Activated CD8-positive, alpha-beta T cell treated with anti-CD3 and anti-CD28 coated beads, Interleukin-2, amount 10 ng/mL, durations not matched to agents 7 days and 5 days (primary cell): ENCODE results near the gene EMC9. TPM values are rescaled to one million over a fixed set of nuclear protein-coding genes. Genes with fewer than 3 reads are reported as not detected.

Experiments
- ATAC-seq: fragments of 150-1000 bp; cut with Tn5 transposase; one replicate; pipeline ENCODE4 v1.10.0; 2021; ENCODE audit warnings: moderate library complexity
- CTCF ChIA-PET: fragments of 350-600 bp; sonication (Branson Sonifier 250); formaldehyde crosslinking; loops from one replicate; lab custom pipeline; 2021; ENCODE audit warnings: antibody characterized with exemption; lab: Charles Lee
- POLR2A ChIA-PET: fragments of 350-600 bp; sonication (Branson Sonifier 250); formaldehyde crosslinking; loops from one replicate; lab custom pipeline; 2021; ENCODE audit warnings: antibody characterized with exemption; lab: Charles Lee
- DNase-seq: peaks from one replicate; pipeline ENCODE4 v3.0.0-alpha.2; 2020
- H3K27ac Mint-ChIP-seq: one replicate; pipeline ENCODE4 v1.8.0; 2021; ENCODE audit warnings: mild to moderate bottlenecking, mixed read lengths
- H3K27me3 Mint-ChIP-seq: one replicate; pipeline ENCODE4 v1.8.0; 2021; ENCODE audit warnings: low read depth, mixed read lengths
- H3K36me3 Mint-ChIP-seq: one replicate; pipeline ENCODE4 v1.8.0; 2021; ENCODE audit warnings: low read depth, mixed read lengths
- H3K4me1 Mint-ChIP-seq: one replicate; pipeline ENCODE4 v1.8.0; 2021; ENCODE audit warnings: low read depth, mixed read lengths
- H3K4me3 Mint-ChIP-seq: one replicate; pipeline ENCODE4 v1.8.0; 2021; ENCODE audit warnings: mild to moderate bottlenecking, mixed read lengths
- H3K9me3 Mint-ChIP-seq: one replicate; pipeline ENCODE4 v1.8.0; 2022; ENCODE audit warnings: mixed read lengths; ENCODE audit not compliant: insufficient read depth
- total RNA-seq, 2 experiments: library from RNA; stranded (reverse); gene quantifications; one replicate each; pipeline ENCODE4 v1.2.3, GENCODE V29; 2021

EMC9 gene
- total RNA-seq, 2 experiments from 2014 or later: 49.9 to 53.2 TPM

DNA sequence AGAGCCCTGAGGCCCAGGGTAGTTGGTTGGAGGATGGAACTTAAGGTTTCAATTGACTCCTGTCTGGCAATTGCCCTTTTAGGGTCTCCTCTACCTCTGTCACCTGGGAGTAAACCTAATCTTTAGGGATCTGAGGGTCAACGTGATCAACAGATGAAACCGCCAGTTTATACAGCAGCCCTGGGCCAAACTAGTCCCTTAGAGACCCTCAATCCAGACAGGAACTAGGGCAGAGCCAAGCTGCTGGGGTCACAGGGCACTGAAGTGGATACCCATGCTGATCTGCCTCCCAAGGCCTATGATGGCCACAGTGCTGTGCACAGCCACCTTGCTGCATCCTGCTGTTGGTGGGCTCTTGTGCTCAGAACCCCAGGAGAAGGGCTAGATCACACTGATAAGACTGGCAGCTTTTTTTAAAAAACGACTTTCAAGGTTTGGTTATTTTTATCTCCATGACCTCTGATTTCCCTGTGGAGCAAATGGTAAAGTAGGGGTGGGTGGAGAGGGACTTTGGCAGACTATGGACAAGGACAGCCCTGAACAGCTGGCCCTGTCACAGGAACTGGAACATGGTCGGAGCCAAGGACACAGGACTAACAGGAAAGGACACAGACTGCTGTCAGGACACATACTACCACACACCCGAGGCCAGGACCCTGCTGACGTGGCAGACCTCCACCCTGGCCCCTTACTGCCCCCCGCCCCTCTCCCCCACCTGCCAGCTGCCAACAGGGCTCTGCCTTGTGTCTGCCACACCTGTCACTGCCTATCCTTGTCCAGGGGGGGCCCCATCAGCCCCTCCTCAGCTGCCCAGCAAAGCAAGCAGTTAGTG is 10.5 kb downstream of the EMC9 start:
- Mint-ChIP-seq H3K4me3 (no peak overlapping the region), H3K27me3 (no peaks in the 10 kb centered on the region), H3K36me3 (peaks cover 2% of the 10 kb centered on the region), H3K27ac (peak overlapping the region; percentile 67), H3K9me3 (no peaks in the 10 kb centered on the region), H3K4me1 (peaks cover 31% of the 10 kb centered on the region)
- CTCF ChIA-PET: interaction anchor here (1.1 to 2.0 kb wide), 3 partner anchors 10 to 22 kb away, joined by 4 to 6 read pairs (median 5); partner anchors contain the start of genes DCAF11, EMC9 and NRL
- POLR2A ChIA-PET: interaction anchor here (0.6 to 8.7 kb wide), 4 partner anchors 14 to 1250 kb away, joined by 4 to 119 read pairs (median 12); partner anchors contain the start of genes DCAF11, IRF9, NRL and RNF31
- DNase-seq: no peak
- no peak for ATAC-seq

DNA sequence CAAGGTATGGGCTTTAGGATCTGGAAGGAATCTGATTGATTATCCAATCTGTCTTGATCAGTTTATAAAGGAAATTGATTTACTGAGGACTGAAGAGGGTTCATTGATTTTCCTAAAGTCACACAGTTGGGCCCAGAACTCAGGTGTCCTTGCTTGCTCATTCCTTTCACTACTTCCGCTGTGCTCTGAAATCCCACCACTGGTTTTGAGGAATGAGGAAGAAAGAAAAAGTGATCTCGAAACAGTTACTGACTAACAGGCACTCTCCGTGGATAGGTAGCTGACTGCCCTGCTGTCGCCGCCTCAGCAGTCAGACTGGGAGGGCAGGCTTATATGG is 11.0 kb downstream of the EMC9 start, which contains the start of gene FITM1:
TSS of gene FITM1 (plus strand) at position 280 of the 337 bp plus-strand sequence. CDS start 905 bp downstream, outside the sequence.
- peaks cover 29% of the 10 kb centered on the region for H3K4me1 Mint-ChIP-seq
- H3K27me3 Mint-ChIP-seq: no peaks in the 10 kb centered on the region
- POLR2A ChIA-PET: interaction anchor here (0.6 to 8.7 kb wide), 3 partner anchors 14 to 1249 kb away, joined by 4 to 119 read pairs (median 6); partner anchors contain the start of genes DCAF11, NRL and RNF31

DNA sequence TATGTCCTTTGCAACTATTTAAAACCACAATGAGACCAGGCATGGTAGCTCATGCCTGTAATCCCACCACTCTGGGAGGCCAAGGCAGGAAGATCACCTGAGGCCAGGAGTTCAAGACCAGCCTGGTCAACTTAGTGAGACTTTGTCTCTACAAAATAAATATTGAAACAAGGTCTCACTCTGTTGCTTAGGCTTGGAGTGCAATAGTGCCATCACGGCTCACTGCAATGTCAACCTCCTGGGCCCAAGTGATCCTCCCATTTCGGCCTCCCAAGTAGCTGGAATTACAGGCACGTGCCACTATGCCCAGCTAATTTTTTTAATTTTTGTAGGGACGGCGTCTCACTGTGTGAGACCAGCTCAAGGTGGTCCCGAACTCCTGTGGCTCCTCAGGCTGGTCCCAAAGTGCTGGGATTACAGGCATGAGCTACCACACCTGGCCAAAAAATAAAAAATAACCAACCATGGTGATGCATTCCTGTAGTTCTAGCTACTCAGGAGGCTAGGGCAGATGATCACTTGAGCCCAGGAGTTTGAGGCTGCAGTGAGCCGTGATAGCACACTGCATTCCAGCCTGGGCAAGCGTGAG is 11.9 kb downstream of the EMC9 start:
- Mint-ChIP-seq H3K27ac (no peak overlapping the region), H3K9me3 (no peaks in the 10 kb centered on the region), H3K27me3 (no peaks in the 10 kb centered on the region), H3K4me3 (no peak overlapping the region), H3K36me3 (peaks cover 2% of the 10 kb centered on the region), H3K4me1 (peaks cover 24% of the 10 kb centered on the region)
- POLR2A ChIA-PET: no interaction called here
- CTCF ChIA-PET: interaction anchor here (0.8 to 2.0 kb wide), 3 partner anchors 12 to 179 kb away, joined by 3 to 5 read pairs (median 4); partner anchors contain the start of genes DCAF11, EMC9 and NRL
- DNase-seq (no peak), ATAC-seq (no peak)

More for the DNA sequence above, 11.0 kb downstream of the EMC9 start, which contains the start of gene FITM1:
- no peak for ATAC-seq
- CTCF ChIA-PET: interaction anchor here (2.0 kb wide), 1 partner anchor 15 kb away, joined by 5 read pairs; the partner anchor contains the start of genes DCAF11 and NRL
- H3K27ac Mint-ChIP-seq: peak within 1 kb of the TSS; percentile 67
- DNase-seq: no peak
- H3K36me3 Mint-ChIP-seq: peaks cover 2% of the 10 kb centered on the region
- H3K4me3 Mint-ChIP-seq: no peak within 1 kb of the TSS
- H3K9me3 Mint-ChIP-seq: no peaks in the 10 kb centered on the region

DNA sequence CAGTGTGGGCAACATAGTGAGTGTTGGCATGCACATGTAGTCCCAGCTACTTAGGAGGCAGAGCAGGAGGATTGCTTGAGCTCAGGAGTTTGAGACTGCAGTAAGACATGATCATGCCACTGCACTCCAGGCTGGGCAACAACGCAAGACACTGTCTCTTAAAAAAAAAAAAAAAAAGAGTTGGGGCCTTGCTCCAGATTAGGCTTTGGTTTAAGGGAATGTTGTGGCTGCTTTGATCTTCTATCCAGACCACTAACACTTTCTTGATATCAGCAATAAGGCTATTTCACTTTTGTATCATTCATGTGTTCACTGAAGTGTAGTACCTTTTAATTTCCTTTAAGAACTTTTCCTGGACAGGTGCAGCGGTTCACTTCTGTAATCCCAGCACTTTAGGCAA is 13.7 kb downstream of the EMC9 start:
- ATAC-seq (no peak), DNase-seq (no peak)
- H3K27ac Mint-ChIP-seq: no peak overlapping the region
- ChIA-PET POLR2A (interaction anchor here (1.6 to 4.8 kb wide), 2 partner anchors 13 to 19 kb away, joined by 5 to 26 read pairs; partner anchors contain the start of genes DCAF11, NRL and PSME2), CTCF (interaction anchor here (0.9 to 3.2 kb wide), 5 partner anchors 9 to 86 kb away, joined by 3 to 8 read pairs (median 5); partner anchors contain the start of genes DCAF11, IRF9, NRL and PSME1)
- H3K36me3 Mint-ChIP-seq: peaks cover 9% of the 10 kb centered on the region
- H3K27me3 Mint-ChIP-seq: no peaks in the 10 kb centered on the region
- no peak overlapping the region for H3K4me3 Mint-ChIP-seq
- H3K4me1 Mint-ChIP-seq: peaks cover 19% of the 10 kb centered on the region
- H3K9me3 Mint-ChIP-seq: no peaks in the 10 kb centered on the region

DNA sequence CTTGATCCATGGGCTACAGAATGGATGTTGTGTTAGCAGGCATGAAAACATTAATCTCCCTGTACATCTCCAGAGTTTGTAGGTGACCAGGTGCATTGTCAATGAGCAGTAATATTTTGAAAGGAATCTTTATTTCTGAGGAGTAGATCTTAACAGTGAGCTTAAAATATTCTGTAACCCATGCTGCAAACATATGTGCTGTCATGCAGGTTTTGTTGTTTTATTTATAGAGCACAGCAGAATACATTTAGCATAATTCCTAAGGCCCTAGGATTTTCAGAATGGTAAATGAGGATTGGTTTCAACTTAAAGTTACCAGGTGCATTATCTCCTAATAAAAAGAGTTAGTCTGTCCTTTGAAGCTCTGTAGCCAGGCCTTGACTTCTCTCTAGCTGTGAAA is 14.5 kb downstream of the EMC9 start:
- ATAC-seq: no peak
- Mint-ChIP-seq H3K9me3 (no peaks in the 10 kb centered on the region), H3K36me3 (peaks cover 12% of the 10 kb centered on the region), H3K4me3 (no peak overlapping the region), H3K4me1 (peaks cover 12% of the 10 kb centered on the region), H3K27me3 (no peaks in the 10 kb centered on the region), H3K27ac (no peak overlapping the region)
- ChIA-PET POLR2A (interaction anchor here (1.4 to 4.8 kb wide), 4 partner anchors 9 to 34 kb away, joined by 3 to 26 read pairs (median 6); partner anchors contain the start of genes DCAF11, IRF9, NRL and PSME1), CTCF (interaction anchor here (0.9 to 3.2 kb wide), 6 partner anchors 9 to 87 kb away, joined by 3 to 8 read pairs (median 6); partner anchors contain the start of genes DCAF11, IRF9, NRL and PSME1)
- no peak for DNase-seq

DNA sequence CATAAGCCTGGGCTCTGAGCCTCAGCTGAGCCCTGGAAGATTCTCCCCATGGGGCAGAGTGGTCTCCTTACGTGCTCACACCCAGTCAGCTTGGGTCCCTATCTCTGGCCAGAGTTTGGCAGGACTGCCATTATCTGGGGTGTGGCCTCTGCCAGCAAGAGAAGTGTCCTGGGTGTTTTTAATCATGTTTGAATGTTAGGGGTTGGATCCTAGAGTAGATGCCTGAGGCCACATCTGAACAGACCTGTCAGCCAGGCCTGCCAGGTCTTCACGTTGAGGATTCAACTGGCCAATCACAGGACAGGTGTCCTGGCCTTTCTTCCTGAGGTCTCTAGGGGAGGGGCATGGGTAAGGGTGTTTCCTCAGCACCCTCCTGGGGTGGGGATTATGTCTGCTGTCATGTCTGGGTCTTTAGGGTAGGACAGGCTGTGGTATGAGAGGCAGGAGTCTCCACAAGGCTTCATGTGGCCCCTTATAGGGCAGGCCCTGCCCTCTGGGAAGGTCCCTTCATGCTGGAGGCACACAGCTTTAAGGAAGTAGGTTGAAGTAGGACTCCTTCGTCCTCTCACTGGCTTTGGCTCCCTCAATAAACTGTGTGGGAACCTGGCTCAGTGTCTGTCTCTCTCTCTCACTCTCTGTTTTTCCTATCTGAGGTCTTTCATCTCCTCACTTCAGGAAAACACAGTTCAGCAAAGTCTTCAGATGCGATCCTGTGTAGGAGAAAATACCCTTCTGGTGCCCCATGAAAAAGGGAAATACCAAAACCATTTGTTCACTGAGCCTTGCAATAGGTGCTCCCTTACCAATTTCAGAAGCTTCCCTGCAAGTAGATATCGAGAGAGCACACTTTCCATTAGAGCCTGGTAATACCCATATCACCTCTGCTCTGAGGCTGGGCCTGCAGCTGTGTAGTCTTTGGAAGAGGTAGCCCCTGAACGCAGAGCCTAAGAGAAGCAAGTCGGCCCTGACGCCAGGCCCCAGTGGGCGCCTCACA is 17.7 kb downstream of the EMC9 start:
- ChIA-PET CTCF (interaction anchor here (0.6 to 2.2 kb wide), 3 partner anchors 9 to 90 kb away, joined by 3 to 6 read pairs (median 3); partner anchors contain the start of genes DCAF11, EMC9 and NRL), POLR2A (interaction anchor here (1.7 to 4.8 kb wide), 3 partner anchors 9 to 23 kb away, joined by 6 to 26 read pairs (median 17); partner anchors contain the start of genes DCAF11, NRL, PSME1 and PSME2)
- H3K4me1 Mint-ChIP-seq: peaks cover 5% of the 10 kb centered on the region
- no peak overlapping the region for H3K4me3 Mint-ChIP-seq
- ATAC-seq (no peak), DNase-seq (no peak)
- H3K27ac Mint-ChIP-seq: peak overlapping the region; percentile 3
- no peaks in the 10 kb centered on the region for H3K9me3 Mint-ChIP-seq
- H3K36me3 Mint-ChIP-seq: peaks cover 33% of the 10 kb centered on the region
- H3K27me3 Mint-ChIP-seq: no peaks in the 10 kb centered on the region

DNA sequence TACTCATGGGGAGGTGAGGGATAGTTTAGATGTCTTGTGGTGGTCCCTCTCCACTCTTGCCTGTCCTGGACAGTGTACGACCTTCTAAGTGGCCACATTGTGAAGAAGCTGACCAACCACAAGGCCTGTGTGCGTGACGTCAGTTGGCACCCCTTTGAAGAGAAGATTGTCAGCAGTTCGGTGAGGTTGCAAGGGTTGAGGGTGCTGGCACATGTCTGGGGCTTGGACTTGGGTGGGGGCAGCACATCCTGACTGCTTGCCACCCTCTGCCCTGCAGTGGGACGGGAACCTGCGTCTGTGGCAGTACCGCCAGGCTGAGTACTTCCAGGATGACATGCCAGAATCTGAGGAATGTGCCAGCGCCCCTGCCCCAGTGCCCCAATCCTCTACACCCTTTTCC is 18.5 kb downstream of the EMC9 start:
- CTCF ChIA-PET: interaction anchor here (0.6 to 2.2 kb wide), 3 partner anchors 8 to 91 kb away, joined by 3 to 6 read pairs (median 3); partner anchors contain the start of genes DCAF11, EMC9 and NRL
- no peak overlapping the region for H3K27ac Mint-ChIP-seq
- no peaks in the 10 kb centered on the region for H3K9me3 Mint-ChIP-seq
- DNase-seq (no peak), ATAC-seq (no peak)
- no peak overlapping the region for H3K4me3 Mint-ChIP-seq
- H3K36me3 Mint-ChIP-seq: peaks cover 42% of the 10 kb centered on the region
- no peaks in the 10 kb centered on the region for H3K27me3 Mint-ChIP-seq
- peaks cover 5% of the 10 kb centered on the region for H3K4me1 Mint-ChIP-seq
- POLR2A ChIA-PET: interaction anchor here (4.1 kb wide), 1 partner anchor 13 kb away, joined by 17 read pairs; the partner anchor contains the start of gene PSME1

DNA sequence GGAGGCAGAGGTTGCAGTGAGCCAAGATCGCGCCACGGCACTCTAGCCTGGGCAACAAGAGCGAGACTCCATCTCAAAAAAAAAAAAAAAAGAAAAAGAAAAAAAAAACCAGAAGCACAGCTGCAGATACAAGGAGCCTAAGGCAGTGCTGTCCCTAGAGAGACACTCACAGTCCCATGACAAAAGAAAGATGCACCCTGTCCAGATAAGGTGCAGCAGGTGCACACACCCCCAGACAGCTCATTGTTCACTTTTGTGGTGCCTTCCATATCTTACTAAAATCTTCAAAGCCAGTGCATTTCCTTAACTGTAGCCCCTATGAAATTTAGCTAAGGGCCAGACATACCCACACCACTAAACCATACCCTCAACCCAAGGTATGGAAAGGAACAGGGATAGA is 19.0 kb downstream of the EMC9 start:
- no peak overlapping the region for H3K27ac Mint-ChIP-seq
- POLR2A ChIA-PET: interaction anchor here (1.9 to 4.1 kb wide), 3 partner anchors 10 to 39 kb away, joined by 5 to 17 read pairs (median 5); partner anchors contain the start of genes IRF9 and PSME1
- CTCF ChIA-PET: interaction anchor here (0.7 to 1.5 kb wide), 3 partner anchors 9 to 19 kb away, joined by 3 to 4 read pairs (median 3); partner anchors contain the start of gene EMC9
- peaks cover 46% of the 10 kb centered on the region for H3K36me3 Mint-ChIP-seq
- H3K9me3 Mint-ChIP-seq: no peaks in the 10 kb centered on the region
- DNase-seq (no peak), ATAC-seq (peak; percentile 27)
- H3K4me3 Mint-ChIP-seq: no peak overlapping the region
- peaks cover 8% of the 10 kb centered on the region for H3K4me1 Mint-ChIP-seq
- no peaks in the 10 kb centered on the region for H3K27me3 Mint-ChIP-seq

DNA sequence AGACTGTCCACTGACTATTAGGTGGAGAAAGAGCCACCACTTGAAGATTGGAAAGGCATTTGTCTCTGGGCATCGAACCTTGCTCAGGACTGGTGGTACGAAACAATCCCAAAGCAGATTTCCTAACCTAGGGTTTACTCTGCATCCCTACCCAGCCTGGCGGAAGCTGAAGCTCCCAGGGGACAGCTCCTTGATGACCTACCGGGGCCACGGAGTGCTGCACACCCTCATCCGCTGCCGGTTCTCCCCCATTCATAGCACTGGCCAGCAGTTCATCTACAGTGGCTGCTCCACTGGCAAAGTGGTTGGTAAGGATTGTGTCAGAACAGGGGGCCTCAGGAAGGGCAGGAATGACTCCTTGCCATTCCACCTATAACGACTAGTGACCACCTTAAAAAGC is 20.2 kb downstream of the EMC9 start:
- ATAC-seq: no peak
- CTCF ChIA-PET: interaction anchor here (1.6 kb wide), 1 partner anchor 13 kb away, joined by 4 read pairs; no protein-coding TSS in a partner anchor
- no peaks in the 10 kb centered on the region for H3K27me3 Mint-ChIP-seq
- POLR2A ChIA-PET: interaction anchor here (1.5 to 2.0 kb wide), 3 partner anchors 11 to 40 kb away, joined by 5 read pairs; partner anchors contain the start of gene IRF9
- no peak overlapping the region for H3K27ac Mint-ChIP-seq
- H3K9me3 Mint-ChIP-seq: no peaks in the 10 kb centered on the region
- peaks cover 18% of the 10 kb centered on the region for H3K4me1 Mint-ChIP-seq
- no peak for DNase-seq
- peaks cover 57% of the 10 kb centered on the region for H3K36me3 Mint-ChIP-seq
- no peak overlapping the region for H3K4me3 Mint-ChIP-seq

DNA sequence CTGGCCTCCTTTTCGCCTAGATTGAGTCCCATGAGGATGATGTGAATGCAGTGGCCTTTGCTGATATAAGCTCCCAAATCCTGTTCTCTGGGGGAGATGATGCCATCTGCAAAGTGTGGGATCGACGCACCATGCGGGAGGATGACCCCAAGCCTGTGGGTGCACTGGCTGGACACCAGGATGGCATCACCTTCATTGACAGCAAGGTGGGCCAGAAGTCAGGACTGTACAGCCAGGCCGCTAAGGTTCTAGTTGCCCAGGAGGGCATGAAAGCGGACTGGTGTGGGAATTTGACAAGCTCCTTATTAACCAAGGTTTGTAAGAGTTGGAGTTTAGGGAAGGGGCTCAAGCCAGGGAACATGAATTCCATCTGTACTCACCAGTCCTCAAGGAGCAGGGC is 21.7 kb downstream of the EMC9 start:
- POLR2A ChIA-PET: interaction anchor here (1.5 to 6.9 kb wide), 4 partner anchors 15 to 75 kb away, joined by 5 to 119 read pairs (median 7); partner anchors contain the start of genes EMC9, FITM1, PSME1 and TM9SF1
- H3K9me3 Mint-ChIP-seq: no peaks in the 10 kb centered on the region

More for the DNA sequence above, 21.7 kb downstream of the EMC9 start:
- no peaks in the 10 kb centered on the region for H3K27me3 Mint-ChIP-seq
- peaks cover 28% of the 10 kb centered on the region for H3K4me1 Mint-ChIP-seq
- H3K4me3 Mint-ChIP-seq: no peak overlapping the region
- DNase-seq (no peak), ATAC-seq (no peak)
- peaks cover 69% of the 10 kb centered on the region for H3K36me3 Mint-ChIP-seq
- CTCF ChIA-PET: interaction anchor here (1.6 kb wide), 1 partner anchor 62 kb away, joined by 3 read pairs; no protein-coding TSS in a partner anchor
- H3K27ac Mint-ChIP-seq: no peak overlapping the region
